Activated gamma-delta T cell treated with Interleukin-2 at 50 U/mL for 16 hours (primary cell): ENCODE data around the gene SNRNP48.

ENCODE experiments used
- DNase-seq: peaks from one replicate; pipeline ENCODE4 v3.0.0-alpha.2; 2020

The SNRNP48 gene

DNA sequence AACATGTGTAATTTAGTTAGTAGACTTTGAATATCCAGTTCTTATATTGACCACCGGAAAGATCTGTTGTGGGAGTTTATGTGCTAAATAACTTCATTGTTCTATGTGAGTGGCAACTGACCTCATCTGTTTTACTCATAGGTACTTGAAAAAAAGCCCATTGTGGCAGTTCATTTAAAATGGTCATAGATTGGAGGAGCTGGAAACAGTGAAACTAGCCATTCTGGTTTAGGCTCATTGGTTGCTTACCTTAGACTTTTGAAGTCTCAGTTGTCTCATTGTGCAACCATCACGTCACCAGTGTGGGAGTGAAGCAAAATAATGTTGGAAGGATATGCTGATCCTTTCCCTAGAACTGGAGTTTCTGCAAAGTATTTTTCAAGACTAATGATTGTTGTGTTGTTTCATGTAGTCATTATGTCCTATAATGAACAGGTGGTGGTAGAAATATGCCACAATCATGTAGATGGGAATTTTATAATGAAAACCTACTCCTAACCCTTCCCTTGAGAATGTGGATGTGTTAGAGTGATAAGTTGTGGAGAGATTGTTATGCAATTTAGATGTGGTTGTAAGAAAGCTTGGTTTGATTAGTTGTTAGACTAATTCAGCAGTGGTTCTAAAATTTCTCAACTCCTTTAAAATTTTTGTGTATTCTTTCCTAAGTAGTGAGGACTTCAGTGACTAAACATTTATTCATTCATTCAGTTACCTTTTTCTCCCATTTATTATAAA is 30.2 kb upstream of the SNRNP48 start:
- DNase-seq = no peak

DNA sequence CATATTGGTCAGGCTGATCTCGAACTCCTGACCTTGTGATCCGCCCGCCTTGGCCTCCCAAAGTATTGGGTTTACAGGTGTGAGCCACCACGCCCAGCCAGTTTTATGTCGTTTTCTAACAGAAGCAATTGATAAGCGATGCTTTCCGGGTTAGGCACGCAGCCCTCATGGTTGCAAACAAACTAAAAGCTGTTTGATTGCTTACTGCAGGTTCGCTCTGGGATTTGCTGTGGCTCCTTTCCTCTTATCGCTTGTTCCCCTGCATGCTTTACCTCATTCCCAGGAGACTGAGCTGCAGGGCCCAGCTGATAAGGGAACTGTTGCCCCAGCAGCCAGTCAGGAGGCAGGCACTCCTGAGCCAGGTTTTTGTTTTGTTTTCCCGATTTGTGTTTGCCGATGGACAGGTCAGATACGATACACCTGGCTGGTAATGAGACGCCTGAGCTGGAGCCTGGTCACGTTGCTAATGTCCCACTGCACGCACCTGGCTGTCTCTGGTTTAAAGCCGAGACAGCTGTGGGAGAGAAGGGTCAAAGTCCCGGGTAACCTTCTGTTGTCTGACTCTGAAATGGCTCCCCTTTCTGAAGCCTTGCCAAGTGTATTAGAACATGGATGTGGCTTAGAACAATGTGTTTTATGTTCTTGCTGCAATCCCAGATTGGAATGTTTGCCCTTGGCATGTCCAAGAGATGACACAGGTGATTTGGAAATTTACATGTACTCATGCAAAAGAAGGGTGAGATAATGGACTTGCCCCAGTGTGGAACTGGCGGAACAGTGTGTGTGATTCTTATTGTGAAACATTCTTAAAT is 28.6 kb upstream of the SNRNP48 start:
- no peak for DNase-seq

DNA sequence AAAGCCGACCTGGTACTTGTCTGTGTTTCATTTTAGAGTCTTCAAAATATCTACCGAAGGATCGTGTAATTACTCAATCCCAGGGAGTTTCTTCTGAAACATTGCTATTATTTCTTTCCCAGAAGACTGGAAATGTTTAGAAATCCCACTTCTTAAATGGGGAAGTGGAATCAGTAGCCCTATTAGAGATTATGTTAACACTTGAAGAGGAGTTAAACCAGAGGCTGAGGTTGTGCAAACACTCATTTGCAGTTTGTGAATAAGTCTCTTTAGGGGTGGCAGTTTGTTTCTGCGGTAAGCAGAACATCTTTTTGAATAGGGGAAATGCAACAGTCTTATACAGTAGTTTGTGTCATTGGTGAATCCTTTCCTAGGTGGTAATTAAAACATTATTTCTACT is 27.2 kb upstream of the SNRNP48 start:
- no peak for DNase-seq

DNA sequence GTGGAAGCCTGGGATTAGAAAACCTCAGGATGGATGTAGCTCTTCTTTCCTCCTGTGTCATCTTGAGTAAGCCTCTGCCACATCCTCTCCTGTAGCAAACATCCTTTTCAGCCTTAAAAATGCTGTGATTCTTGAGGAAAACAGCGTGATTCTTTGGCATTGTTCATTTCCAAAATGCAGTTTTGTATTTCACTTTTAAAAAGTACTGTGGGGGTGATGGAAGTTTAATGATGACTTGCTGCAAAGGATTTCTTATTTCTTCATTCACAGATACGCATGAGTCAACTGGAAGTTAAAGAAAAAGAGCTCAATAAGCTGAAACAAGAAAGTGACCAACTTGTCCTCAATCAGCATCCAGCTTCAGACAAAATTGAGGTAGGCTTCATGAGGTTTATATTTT is 23.9 kb upstream of the SNRNP48 start:
- DNase-seq = no peak

DNA sequence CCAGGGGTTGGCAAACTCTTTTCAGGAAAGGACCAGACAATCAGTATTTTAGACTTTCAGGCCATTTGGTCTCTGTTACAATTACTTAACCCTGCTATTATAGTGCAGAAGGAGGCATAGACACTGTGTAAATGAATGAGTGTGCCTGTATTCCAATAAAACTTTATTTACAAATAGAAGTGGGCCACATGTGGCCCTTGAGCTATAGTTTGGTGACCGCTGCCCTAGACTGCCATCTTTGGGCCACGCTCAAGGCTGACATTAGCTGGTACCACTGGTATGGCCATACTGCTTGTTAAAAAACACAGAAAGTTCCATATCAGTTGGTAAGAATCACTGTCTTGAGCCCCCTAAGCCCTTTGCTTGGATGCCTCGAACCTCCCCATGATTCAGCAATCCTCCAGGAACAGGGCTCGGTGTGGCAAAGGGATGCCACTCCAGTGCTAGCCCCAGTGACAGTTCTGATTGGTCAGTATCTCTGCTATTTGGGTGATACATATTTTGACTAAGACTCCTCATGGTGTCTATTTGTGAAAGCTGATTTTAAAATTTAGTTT is 23.3 kb upstream of the SNRNP48 start:
- no peak for DNase-seq

DNA sequence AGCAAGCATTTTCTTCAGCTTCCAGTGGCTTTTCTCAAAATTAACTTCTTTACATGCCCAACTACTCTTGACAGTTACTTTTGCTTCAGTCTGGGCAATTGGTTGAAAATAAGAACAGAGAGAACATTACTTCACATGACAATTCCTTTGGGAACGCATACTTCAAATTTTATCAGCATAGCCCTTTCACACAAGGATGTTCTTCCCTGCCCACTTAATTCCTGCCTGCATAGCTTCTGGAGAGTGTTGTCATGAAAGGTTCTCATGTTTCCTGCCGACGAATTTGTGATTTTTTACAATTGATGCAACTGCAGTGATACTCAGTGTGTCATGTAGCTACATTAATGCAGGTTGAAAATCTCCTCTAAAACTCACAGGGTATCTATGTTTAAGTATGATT is 22.0 kb upstream of the SNRNP48 start:
- DNase-seq = no peak

DNA sequence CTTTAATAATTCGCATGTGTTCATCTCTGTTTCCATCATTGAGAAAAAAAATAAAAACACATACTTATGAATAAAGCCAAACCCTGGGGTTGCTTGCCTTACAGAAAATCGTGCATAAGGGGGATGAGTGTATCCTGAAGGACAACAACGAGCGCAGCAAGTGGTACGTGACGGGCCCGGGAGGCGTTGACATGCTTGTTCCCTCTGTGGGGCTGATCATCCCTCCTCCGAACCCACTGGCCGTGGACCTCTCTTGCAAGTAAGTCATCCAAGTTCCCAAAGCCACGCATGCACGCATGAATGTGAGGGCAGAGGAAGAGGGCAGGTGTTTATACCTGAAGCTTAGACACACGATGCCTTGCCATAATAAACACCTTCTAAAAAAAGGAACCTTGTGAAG is 20.9 kb upstream of the SNRNP48 start:
- DNase-seq = no peak

DNA sequence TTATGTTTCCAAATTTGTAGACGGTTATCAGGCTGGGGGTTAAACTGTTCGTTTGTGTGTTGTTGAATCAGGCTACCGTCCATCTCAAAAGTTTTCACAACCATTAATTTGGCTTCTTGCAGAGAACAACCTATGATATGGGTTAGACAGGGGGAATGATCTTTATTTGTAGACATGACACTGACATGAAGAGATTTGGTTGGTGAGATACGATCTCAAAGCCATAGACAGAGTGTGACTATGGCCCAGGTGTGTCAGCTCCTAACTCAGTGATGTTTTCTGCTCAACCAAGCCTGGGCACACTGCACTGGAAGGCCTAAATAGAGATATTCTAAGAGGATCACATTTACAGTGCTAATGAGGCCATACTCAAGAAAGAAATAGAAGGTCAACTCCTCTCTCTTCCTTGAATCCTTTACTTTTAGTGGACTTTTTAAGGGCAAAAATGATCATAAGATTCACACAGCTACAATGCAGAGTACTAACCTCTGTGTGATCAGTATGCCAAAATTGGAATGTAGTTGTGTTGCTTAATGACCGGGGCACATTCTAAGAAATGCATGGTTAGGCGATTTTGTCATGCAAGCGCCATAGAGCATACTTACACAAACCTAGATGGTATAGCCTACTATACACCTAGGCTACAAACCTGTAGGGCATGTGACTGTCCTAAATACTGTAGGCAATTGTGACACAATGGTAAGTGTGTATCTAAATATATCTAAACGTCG is 17.6 kb upstream of the SNRNP48 start:
- no peak for DNase-seq

DNA sequence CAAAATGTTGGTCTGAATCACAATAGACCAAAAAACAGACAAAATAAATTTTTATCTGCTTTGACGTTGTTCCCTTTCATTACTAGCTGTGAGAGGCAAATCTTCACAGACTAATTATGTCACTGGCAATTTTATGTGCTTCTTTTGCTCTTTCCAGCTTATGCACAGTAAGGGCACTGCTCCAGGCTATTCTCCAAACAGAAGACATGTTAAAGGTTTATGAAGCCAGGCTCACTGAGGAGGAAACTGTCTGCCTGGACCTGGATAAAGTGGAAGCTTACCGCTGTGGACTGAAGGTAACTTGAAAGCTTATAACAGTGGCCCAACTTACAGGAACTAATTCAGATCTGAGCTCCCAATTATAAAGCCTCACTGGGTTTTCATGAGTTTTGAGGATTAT is 15.5 kb upstream of the SNRNP48 start:
- DNase-seq = no peak

DNA sequence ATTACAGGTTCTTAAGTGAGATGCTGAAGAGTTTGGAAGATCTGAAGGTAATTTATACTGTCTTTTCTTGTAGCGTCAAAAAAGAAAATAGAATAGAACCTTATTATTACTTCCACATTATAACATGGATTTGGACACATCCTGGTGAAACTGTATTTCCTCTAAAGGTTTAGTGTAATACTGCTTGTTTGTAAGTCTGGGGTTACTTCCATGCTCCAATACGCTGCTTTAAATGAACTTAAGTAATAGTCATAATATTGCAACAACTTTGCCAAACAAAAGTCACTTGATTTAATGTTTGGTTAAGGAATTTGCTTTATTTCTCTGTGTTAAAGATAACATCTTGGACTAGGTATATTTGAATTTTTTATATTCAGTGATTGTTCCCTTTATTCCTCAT is 11.5 kb upstream of the SNRNP48 start:
- DNase-seq = no peak

DNA sequence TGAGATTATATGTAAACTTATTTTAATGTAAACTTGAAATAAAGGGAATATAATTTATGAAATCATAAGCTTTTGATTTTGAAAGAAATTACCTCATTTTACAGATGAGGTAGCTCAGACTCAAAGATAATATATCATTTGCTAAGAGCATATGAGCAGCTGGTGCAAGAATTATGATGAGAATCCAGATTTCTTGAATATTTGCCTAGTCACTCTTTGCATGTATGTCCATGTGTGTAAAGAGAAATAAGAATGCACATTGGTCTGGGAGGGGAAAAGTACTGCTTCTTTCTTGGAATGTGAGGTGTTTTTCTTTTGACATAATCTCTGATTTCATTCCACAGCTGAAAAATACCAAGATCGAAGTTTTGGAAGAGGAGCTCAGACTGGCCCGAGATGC is 11.1 kb upstream of the SNRNP48 start:
- no peak for DNase-seq

DNA sequence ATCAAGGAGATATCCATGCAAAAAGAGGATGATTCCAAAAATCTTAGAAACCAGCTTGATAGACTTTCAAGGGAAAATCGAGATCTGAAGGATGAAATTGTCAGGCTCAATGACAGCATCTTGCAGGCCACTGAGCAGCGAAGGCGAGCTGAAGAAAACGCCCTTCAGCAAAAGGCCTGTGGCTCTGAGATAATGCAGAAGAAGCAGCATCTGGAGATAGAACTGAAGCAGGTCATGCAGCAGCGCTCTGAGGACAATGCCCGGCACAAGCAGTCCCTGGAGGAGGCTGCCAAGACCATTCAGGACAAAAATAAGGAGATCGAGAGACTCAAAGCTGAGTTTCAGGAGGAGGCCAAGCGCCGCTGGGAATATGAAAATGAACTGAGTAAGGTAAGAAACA is 10.1 kb upstream of the SNRNP48 start:
- no peak for DNase-seq

DNA sequence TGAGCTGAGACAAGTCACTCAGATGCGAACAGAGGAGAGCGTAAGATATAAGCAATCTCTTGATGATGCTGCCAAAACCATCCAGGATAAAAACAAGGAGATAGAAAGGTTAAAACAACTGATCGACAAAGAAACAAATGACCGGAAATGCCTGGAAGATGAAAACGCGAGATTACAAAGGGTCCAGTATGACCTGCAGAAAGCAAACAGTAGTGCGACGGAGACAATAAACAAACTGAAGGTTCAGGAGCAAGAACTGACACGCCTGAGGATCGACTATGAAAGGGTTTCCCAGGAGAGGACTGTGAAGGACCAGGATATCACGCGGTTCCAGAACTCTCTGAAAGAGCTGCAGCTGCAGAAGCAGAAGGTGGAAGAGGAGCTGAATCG is 9.5 kb upstream of the SNRNP48 start:
- no peak for DNase-seq

DNA sequence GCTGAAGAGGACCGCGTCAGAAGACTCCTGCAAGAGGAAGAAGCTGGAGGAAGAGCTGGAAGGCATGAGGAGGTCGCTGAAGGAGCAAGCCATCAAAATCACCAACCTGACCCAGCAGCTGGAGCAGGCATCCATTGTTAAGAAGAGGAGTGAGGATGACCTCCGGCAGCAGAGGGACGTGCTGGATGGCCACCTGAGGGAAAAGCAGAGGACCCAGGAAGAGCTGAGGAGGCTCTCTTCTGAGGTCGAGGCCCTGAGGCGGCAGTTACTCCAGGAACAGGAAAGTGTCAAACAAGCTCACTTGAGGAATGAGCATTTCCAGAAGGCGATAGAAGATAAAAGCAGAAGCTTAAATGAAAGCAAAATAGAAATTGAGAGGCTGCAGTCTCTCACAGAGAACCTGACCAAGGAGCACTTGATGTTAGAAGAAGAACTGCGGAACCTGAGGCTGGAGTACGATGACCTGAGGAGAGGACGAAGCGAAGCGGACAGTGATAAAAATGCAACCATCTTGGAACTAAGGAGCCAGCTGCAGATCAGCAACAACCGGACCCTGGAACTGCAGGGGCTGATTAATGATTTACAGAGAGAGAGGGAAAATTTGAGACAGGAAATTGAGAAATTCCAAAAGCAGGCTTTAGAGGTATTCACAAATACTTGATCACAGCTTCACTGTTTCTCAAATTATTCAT is 8.9 kb upstream of the SNRNP48 start:
- DNase-seq = no peak

DNA sequence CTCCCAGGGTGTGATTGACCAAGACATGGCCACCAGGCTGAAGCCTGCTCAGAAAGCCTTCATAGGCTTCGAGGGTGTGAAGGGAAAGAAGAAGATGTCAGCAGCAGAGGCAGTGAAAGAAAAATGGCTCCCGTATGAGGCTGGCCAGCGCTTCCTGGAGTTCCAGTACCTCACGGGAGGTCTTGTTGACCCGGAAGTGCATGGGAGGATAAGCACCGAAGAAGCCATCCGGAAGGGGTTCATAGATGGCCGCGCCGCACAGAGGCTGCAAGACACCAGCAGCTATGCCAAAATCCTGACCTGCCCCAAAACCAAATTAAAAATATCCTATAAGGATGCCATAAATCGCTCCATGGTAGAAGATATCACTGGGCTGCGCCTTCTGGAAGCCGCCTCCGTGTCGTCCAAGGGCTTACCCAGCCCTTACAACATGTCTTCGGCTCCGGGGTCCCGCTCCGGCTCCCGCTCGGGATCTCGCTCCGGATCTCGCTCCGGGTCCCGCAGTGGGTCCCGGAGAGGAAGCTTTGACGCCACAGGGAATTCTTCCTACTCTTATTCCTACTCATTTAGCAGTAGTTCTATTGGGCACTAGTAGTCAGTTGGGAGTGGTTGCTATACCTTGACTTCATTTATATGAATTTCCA is 4.6 kb upstream of the SNRNP48 start:
- DNase-seq = no peak

DNA sequence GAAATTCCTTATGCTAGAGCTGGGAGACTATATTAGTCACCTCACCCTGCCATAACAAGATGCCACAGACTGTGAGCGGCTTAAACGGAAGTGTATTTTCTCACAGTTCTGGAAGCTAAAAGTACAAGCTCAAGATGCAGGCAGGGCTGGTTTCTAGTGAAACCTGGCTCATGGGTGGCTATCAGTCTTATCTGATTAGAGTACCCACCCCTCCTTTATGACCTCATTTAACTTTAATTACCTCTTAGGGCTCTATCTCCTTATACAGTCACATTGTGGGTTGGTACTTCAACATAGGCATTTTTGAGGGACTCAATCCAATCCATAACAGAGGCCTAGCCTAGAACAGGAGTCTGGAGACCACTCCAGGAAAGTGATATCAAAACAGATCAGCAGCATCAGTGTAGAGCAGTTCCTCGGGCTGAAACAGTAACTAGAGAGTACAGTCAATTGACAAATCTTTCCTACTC is 2.3 kb upstream of the SNRNP48 start:
- no peak for DNase-seq

DNA sequence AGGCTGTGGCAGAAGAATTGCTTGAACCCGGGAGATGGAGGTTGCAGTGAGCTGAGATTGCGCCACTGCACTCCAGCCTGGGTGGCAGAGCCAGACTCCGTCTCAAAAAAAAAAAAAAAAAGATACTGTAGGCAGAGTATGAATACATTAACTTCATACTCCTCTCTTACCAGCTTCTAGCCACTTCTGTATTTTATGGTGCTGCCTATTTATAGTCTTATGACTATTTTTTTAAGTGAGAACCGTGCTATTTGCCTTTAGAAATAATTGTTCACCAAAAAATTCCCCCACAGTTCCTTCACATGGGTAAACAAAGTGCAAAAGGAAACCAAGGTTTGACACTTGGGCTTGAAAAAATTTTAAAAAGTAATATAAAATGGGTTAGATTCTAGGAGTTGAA is 1.5 kb upstream of the SNRNP48 start:
- DNase-seq = no peak

DNA sequence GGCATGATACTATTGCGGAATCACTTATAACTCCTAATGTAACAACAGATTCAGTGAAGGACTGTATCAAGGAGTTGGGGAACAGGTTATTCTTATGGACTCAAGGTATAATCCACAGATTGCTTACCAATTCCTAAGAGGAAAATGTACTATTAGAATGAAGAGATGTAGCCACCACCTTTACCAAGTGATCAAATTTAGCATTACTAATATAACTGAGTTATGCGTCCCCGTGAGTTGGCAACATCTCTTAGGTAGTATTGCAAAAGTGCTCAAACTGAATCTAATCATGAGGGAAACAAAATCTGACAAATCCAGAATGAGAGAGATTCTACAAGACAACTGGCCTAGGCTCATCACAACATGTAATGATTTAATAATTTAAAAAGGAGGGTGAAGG is 777 bp upstream of the SNRNP48 start:
- DNase-seq = no peak

DNA sequence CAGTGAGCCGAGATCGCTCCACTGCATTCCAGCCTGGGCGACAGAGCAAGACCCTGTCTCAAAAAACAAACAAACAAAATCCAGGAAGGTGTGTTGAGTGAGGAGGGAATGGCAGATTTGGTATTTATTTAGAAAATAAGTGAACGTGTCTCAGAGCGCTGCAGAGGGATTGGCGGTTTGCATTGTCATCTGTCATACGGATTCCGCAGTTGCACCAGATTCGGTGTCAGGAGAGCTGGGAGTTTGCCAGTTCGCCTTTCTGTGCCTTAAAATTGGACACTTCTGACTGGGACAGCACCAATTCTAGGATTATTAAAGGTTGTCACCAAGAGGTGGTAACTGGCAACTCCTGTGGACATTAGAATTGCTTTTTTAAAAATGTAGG is 912 bp downstream of the SNRNP48 start:
- DNase-seq = no peak

DNA sequence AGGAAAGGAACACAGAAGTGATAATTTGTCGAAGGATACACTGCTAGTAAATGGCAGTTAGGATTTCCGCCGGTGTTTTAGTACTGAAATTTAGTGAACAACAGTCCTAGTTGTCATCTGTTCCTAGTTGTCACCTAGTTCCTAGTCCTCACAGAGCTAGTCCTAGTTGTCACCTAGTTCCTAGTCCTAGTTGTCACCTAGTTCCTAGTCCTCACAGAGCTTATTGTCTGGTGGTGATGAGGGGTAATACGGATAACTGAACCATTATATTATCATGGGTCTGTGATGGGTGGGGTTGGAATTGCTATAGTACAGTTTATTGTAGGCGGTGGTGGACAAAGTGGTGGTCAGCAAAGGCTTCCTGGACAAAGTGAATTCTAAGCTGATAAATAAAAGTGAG is 1.8 kb downstream of the SNRNP48 start:
- DNase-seq = no peak

DNA sequence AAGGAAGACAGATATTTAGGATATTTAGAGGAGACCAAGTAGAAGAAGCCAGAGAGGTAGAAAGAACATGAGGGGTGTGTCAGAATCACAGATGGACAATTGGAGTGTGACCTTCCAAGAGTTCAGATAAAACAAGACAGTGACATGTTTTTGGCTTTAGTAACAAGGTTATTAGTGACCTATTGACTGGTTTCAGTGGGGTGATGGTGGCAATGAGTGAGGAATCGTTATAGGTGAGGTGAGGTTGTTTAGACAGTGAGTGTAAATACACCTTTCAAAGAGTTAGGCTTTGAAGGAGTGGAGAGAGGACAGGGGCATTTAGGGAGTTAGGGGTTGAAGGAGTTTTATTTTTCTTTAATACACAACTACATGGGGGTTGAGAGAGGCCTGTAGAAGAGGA is 3.2 kb downstream of the SNRNP48 start:
- DNase-seq = no peak

DNA sequence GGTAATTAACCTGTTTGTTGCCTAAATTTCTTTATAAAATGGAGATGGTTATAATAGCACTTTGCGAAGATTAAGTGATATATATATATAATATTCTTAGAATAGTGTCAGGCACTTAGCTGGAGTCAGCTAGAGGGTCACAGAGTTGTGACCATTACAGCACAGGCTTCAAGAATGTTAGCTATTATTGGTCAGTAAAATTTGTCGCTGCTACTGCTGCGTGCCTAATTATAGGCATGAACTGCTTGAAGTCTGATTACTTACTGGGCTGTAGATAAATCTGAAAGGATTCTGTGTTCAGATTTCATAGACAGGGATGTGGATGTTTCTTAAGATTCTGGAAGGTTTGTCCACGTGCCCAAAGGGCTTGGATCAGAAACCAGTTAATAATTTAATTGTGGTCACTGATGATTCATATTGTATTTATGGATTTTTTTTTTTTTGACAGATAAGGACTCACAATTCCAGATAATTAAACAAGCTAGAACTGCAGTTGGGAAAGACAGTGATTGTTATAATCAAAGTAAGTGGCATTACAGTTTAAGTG is 4.7 kb downstream of the SNRNP48 start:
- DNase-seq = no peak
